Liver (tissue), 9 donors: ENCODE results near the gene TEX19. TPM values are rescaled to one million over a fixed set of nuclear protein-coding genes. Genes with fewer than 3 reads are reported as not detected.
A peak's percentile ranks its signal among the peaks of the same experiment; 100 is the strongest.

Experiments
- DNase-seq: peaks from one replicate; pipeline ENCODE4 v3.0.0-alpha.2; 2017; ENCODE audit warnings: low spot score
- H3K27ac ChIP-seq, 2 donors: one replicate each; pipeline ENCODE4 v1.7.0; 2013; ENCODE audit warnings: inconsistent platforms in 2 of 2, low read length in 2 of 2, control low read depth in 1 of 2, low read depth in 1 of 2, mild to moderate bottlenecking in 1 of 2
- H3K27me3 ChIP-seq, 4 donors: one replicate each; pipeline versions ENCODE4 v1.6.1 to v1.7.0; 2013; ENCODE audit warnings: low read length in 3 of 4, inconsistent platforms in 1 of 4, mild to moderate bottlenecking in 1 of 4, moderate library complexity in 1 of 4; ENCODE audit not compliant: control insufficient read depth in 4 of 4, insufficient read depth in 4 of 4
- H3K36me3 ChIP-seq, 4 donors: one replicate each; pipeline versions ENCODE4 v1.6.1 to v1.7.0; 2013; ENCODE audit warnings: low read length in 3 of 4, mild to moderate bottlenecking in 3 of 4, low read depth in 1 of 4, moderate library complexity in 1 of 4; ENCODE audit not compliant: control insufficient read depth in 4 of 4, insufficient read depth in 3 of 4
- H3K4me1 ChIP-seq, 4 donors: one replicate each; pipeline versions ENCODE4 v1.6.1 to v1.7.0; 2013; ENCODE audit warnings: low read length in 3 of 4, mild to moderate bottlenecking in 3 of 4, moderate library complexity in 1 of 4; ENCODE audit not compliant: control insufficient read depth in 4 of 4, insufficient read depth in 4 of 4
- H3K4me3 ChIP-seq, 3 donors: one replicate each; pipeline versions ENCODE4 v1.6.1 to v1.7.0; 2013; ENCODE audit warnings: low read length in 3 of 3, control low read depth in 1 of 3, low read depth in 1 of 3, mild to moderate bottlenecking in 1 of 3
- H3K9ac ChIP-seq, 2 donors: one replicate each; pipeline ENCODE4 v1.7.0; 2013; ENCODE audit warnings: low read length in 2 of 2, mild to moderate bottlenecking in 2 of 2, moderate library complexity in 2 of 2, control low read depth in 1 of 2, low read depth in 1 of 2
- H3K9me3 ChIP-seq, 4 donors: one replicate each; pipeline versions ENCODE4 v1.6.1 to v1.7.0; 2013; ENCODE audit warnings: low read length in 3 of 4; ENCODE audit not compliant: control insufficient read depth in 4 of 4
- ATF3 ChIP-seq: IDR thresholded peaks from 2 replicates; pipeline ENCODE4 v1.6.1; 2016; ENCODE audit warnings: antibody characterized with exemption
- EGR1 ChIP-seq, 2 donors: IDR thresholded peaks; 2 replicates each; pipeline ENCODE4 v1.6.1; 2016 to 2018; ENCODE audit warnings: antibody characterized with exemption in 2 of 2, low read depth in 2 of 2
- FOXA1 ChIP-seq: IDR thresholded peaks from 2 replicates; pipeline ENCODE4 v1.6.1; 2016; ENCODE audit warnings: antibody characterized with exemption
- FOXA2 ChIP-seq: IDR thresholded peaks from 2 replicates; pipeline ENCODE4 v1.6.1; 2016; ENCODE audit warnings: antibody characterized with exemption
- GABPA ChIP-seq, 2 donors: IDR thresholded peaks in 1 of 2; conservative IDR thresholded peaks in 1 of 2; 2 replicates each; pipeline ENCODE4 v1.6.1; 2016; ENCODE audit warnings: antibody characterized with exemption in 2 of 2, mild to moderate bottlenecking in 1 of 2, moderate library complexity in 1 of 2
- HNF4A ChIP-seq, 2 donors: conservative IDR thresholded peaks; 2 replicates each; pipeline ENCODE4 v1.6.1; 2016; ENCODE audit warnings: antibody characterized with exemption in 2 of 2, mild to moderate bottlenecking in 2 of 2
- HNF4G ChIP-seq: IDR thresholded peaks from 2 replicates; pipeline ENCODE4 v1.6.1; 2016; ENCODE audit warnings: antibody characterized with exemption
- JUND ChIP-seq, 2 donors: IDR thresholded peaks; 2 replicates each; pipeline ENCODE4 v1.6.1; 2016; ENCODE audit warnings: antibody characterized with exemption in 2 of 2
- MAX ChIP-seq: IDR thresholded peaks from 2 replicates; pipeline ENCODE4 v1.6.1; 2016; ENCODE audit warnings: antibody characterized with exemption
- NR2F2 ChIP-seq: IDR thresholded peaks from 2 replicates; pipeline ENCODE4 v1.6.1; 2016; ENCODE audit warnings: antibody characterized with exemption
- RAD21 ChIP-seq, 2 donors: IDR thresholded peaks; 2 replicates each; pipeline ENCODE4 v1.6.1; 2016; ENCODE audit warnings: antibody characterized with exemption in 2 of 2, mild to moderate bottlenecking in 2 of 2
- REST ChIP-seq: IDR thresholded peaks from 2 replicates; pipeline ENCODE4 v1.6.1; 2016; ENCODE audit warnings: antibody characterized with exemption, mild to moderate bottlenecking
- RXRA ChIP-seq, 2 donors: IDR thresholded peaks; 2 replicates each; pipeline ENCODE4 v1.6.1; 2017 to 2018; ENCODE audit warnings: antibody characterized with exemption in 2 of 2, mild to moderate bottlenecking in 1 of 2
- SP1 ChIP-seq: IDR thresholded peaks from 2 replicates; pipeline ENCODE4 v1.6.1; 2018; ENCODE audit warnings: antibody characterized with exemption, mild to moderate bottlenecking
- TAF1 ChIP-seq: conservative IDR thresholded peaks from 2 replicates; pipeline ENCODE4 v1.6.1; 2016; ENCODE audit warnings: antibody characterized with exemption, mild to moderate bottlenecking
- YY1 ChIP-seq: IDR thresholded peaks from 2 replicates; pipeline ENCODE4 v1.6.1; 2016; ENCODE audit warnings: antibody characterized with exemption, mild to moderate bottlenecking
- ZBTB33 ChIP-seq: IDR thresholded peaks from 2 replicates; pipeline ENCODE4 v1.6.1; 2016; ENCODE audit warnings: antibody characterized with exemption
- WGBS: extraction: QIAGEN DNeasy Blood & Tissue Kit; methylation state at CpG from one replicate; pipeline ENCODE4 v1.1.7; 2013; 5-methylcytosine and 5-hydroxymethylcytosine counted together
- polyA plus RNA-seq, 2 donors: library from polyadenylated mRNA; stranded (reverse) in 1 of 2; unstranded in 1 of 2; fragments of 200-250 nt in 1 of 2; fragments of >200 nt in 1 of 2; fragmentation: Nextera tagmentation in 1 of 2; extraction: Ambion mirVana in 1 of 2; gene quantifications; one replicate each; pipeline versions ENCODE4 v1.2.1 to v1.2.3, GENCODE V29; 2013 to 2015
- total RNA-seq, 2 donors: library from RNA; depleted of rRNA; stranded (reverse); fragments of >200 nt; gene quantifications; one replicate each; pipeline ENCODE4 v1.2.3, GENCODE V29; 2014
- donor health status: healthy.
- donor health status: healthy.
- donor health status: healthy.
- donor health status: healthy.
- donor health status: healthy.

The TEX19 gene
- total and polyA plus RNA-seq, 4 donors: 0.14 TPM; not detected in 3

- Histone ChIP-seq H3K27ac (no peak overlapping the region), H3K9ac (no peak overlapping the region), H3K9me3 (no peaks in the 10 kb centered on the region), H3K4me1 (peaks cover 18 to 24% (median 21%) of the 10 kb centered on the region in 4 donors), H3K36me3 (peaks cover 0 to 7% (median 3%) of the 10 kb centered on the region in 4 donors), H3K4me3 (no peak overlapping the region), H3K27me3 (no peaks in the 10 kb centered on the region)
- TF ChIP-seq FOXA2 (no peak), YY1 (no peak), SP1 (no peak), EGR1 (IDR thresholded peaks at IDR 0.05; ENCODE audit: low read depth in 2 of 2) (no peak), HNF4G (no peak), ATF3 (no peak)
- 71% methylated on average over 3 of the region's 3 CpGs for WGBS
- no peak for DNase-seq
These were observed 28.7 kb downstream of the TEX19 start for GRCh38 chr17:82387705-82388106.

- Histone ChIP-seq H3K4me1 (peaks cover 18 to 23% (median 20%) of the 10 kb centered on the region in 4 donors), H3K27me3 (no peaks in the 10 kb centered on the region), H3K27ac (no peak overlapping the region), H3K4me3 (no peak overlapping the region), H3K9me3 (no peaks in the 10 kb centered on the region), H3K9ac (no peak overlapping the region), H3K36me3 (peaks cover 0 to 9% (median 6%) of the 10 kb centered on the region in 4 donors)
- TF ChIP-seq FOXA1: no peak
- peak; percentile 98 for TF ChIP-seq REST
- 69% methylated on average over 34 of the region's 34 CpGs for WGBS
- DNase-seq: no peak
These were observed 29.3 kb downstream of the TEX19 start for GRCh38 chr17:82388223-82388921.

GRCh38 chr17:82388922-82389283, 29.9 kb downstream of the TEX19 start:
- TF ChIP-seq RXRA (IDR thresholded peaks at IDR 0.05) (no peak), ZBTB33 (no peak), HNF4G (no peak), ATF3 (no peak), FOXA1 (no peak), TAF1 (no peak), RAD21 (IDR thresholded peaks at IDR 0.05) (no peak), FOXA2 (no peak), MAX (no peak), EGR1 (IDR thresholded peaks at IDR 0.05; ENCODE audit: low read depth in 2 of 2) (no peak), HNF4A (conservative IDR thresholded peaks at IDR 0.05) (no peak), REST (no peak), JUND (IDR thresholded peaks at IDR 0.05) (no peak), NR2F2 (no peak), YY1 (no peak), SP1 (no peak), GABPA (IDR thresholded peaks at IDR 0.05 in 1 of 2, conservative IDR thresholded peaks at IDR 0.05 in 1 of 2) (no peak)
- WGBS: 81% methylated on average over 21 of the region's 21 CpGs
- Histone ChIP-seq H3K27me3 (no peaks in the 10 kb centered on the region), H3K27ac (no peak overlapping the region), H3K9ac (no peak overlapping the region), H3K36me3 (peaks cover 0 to 9% (median 6%) of the 10 kb centered on the region in 4 donors), H3K9me3 (no peaks in the 10 kb centered on the region), H3K4me1 (peaks cover 12 to 18% (median 16%) of the 10 kb centered on the region in 4 donors), H3K4me3 (no peak overlapping the region)
- no peak for DNase-seq
